Fibroblast of upper back skin (primary cell): ENCODE measurements around the gene SETD2.
"Not testable (repeated sequence)": the region's sequence is repeated elsewhere in the genome, so short reads cannot be mapped to it uniquely, and the experiment has no call there.

Experiments used
- DNase-seq: peaks from one replicate; pipeline ENCODE4 v3.0.0-alpha.2; 2013

SETD2 gene, protein sequence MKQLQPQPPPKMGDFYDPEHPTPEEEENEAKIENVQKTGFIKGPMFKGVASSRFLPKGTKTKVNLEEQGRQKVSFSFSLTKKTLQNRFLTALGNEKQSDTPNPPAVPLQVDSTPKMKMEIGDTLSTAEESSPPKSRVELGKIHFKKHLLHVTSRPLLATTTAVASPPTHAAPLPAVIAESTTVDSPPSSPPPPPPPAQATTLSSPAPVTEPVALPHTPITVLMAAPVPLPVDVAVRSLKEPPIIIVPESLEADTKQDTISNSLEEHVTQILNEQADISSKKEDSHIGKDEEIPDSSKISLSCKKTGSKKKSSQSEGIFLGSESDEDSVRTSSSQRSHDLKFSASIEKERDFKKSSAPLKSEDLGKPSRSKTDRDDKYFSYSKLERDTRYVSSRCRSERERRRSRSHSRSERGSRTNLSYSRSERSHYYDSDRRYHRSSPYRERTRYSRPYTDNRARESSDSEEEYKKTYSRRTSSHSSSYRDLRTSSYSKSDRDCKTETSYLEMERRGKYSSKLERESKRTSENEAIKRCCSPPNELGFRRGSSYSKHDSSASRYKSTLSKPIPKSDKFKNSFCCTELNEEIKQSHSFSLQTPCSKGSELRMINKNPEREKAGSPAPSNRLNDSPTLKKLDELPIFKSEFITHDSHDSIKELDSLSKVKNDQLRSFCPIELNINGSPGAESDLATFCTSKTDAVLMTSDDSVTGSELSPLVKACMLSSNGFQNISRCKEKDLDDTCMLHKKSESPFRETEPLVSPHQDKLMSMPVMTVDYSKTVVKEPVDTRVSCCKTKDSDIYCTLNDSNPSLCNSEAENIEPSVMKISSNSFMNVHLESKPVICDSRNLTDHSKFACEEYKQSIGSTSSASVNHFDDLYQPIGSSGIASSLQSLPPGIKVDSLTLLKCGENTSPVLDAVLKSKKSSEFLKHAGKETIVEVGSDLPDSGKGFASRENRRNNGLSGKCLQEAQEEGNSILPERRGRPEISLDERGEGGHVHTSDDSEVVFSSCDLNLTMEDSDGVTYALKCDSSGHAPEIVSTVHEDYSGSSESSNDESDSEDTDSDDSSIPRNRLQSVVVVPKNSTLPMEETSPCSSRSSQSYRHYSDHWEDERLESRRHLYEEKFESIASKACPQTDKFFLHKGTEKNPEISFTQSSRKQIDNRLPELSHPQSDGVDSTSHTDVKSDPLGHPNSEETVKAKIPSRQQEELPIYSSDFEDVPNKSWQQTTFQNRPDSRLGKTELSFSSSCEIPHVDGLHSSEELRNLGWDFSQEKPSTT (N-terminal part only)

DNA sequence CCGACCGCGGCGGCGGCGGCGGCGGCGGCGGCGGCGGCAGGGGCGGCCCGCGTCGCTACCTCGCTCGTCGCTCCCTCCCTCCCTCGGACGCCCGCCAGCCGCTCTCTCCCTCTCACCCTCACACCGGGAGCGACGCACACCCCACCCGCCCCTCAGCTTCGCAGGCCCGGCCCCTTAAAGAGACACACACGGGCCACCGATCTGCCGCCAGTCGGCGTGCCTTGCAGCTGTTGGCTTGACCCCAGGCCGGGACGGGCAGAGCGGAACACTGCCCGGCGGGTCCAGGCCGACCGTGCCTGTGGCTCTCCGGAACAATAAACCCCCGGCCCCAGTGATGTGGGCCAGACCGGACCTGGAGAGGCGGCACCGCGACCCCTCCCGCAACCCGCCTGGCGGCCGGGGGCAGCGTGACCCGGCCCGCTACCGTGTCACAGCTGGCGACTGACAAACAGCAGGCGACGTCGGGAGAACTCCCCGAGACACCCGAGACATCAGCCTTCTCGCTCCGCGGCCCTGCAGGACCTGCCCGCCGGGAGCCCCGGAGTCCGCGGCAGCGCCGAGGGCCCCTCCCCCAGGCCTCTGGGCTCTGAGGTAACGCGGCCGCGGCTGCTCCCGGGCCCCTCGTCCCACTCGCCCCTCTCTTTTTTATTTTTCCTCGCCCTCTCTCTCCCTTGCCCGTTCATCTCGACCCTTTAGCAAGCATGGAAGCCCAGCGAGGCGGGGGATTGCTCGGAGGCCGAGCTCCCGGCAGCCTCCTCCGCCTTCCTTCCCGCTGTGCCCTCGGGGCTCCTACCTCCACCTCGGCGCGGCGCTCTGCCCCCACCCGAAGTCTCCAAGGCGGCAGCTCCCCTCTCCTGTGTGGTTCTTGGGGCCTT lies at the start of gene SETD2:
Gene SETD2, minus strand, starts transcription at position 107 of the 875 bp plus-strand sequence. CDS start 189 bp downstream, outside the sequence.
- peak; percentile 93 for DNase-seq

GRCh38 chr3:47210863-47211405 lies 47.0 kb upstream of the SETD2 start:
- no peak for DNase-seq

- DNase-seq, result not testable (repeated sequence)
Observed at GRCh38 chr3:47206022-47206421, 42.1 kb upstream of the SETD2 start.

DNA sequence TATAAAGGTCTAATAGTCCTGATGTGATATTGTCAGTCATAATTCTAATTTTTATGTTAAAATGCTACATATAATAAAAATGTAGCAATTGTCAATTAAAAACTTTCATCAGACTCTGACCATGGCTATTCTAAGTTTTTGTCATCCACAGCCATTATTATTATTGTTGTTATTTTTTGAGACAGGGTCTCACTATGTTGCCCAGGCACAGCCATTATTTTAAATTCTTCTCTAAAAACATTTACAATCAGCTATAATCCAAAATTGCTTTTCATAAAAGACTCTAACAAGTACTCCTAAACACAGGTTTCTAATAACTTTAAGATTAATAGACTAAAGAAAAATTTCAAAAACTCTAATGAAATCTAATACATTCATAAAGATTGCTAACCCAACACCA lies 41.0 kb upstream of the SETD2 start:
- DNase-seq, result no peak

- DNase-seq, result no peak
Observed at GRCh38 chr3:47202542-47202941, 38.6 kb upstream of the SETD2 start.

GRCh38 chr3:47197287-47197686 lies 33.4 kb upstream of the SETD2 start:
- DNase-seq, result no peak

- DNase-seq, result no peak
Observed at GRCh38 chr3:47194994-47195393, 31.1 kb upstream of the SETD2 start.

DNA sequence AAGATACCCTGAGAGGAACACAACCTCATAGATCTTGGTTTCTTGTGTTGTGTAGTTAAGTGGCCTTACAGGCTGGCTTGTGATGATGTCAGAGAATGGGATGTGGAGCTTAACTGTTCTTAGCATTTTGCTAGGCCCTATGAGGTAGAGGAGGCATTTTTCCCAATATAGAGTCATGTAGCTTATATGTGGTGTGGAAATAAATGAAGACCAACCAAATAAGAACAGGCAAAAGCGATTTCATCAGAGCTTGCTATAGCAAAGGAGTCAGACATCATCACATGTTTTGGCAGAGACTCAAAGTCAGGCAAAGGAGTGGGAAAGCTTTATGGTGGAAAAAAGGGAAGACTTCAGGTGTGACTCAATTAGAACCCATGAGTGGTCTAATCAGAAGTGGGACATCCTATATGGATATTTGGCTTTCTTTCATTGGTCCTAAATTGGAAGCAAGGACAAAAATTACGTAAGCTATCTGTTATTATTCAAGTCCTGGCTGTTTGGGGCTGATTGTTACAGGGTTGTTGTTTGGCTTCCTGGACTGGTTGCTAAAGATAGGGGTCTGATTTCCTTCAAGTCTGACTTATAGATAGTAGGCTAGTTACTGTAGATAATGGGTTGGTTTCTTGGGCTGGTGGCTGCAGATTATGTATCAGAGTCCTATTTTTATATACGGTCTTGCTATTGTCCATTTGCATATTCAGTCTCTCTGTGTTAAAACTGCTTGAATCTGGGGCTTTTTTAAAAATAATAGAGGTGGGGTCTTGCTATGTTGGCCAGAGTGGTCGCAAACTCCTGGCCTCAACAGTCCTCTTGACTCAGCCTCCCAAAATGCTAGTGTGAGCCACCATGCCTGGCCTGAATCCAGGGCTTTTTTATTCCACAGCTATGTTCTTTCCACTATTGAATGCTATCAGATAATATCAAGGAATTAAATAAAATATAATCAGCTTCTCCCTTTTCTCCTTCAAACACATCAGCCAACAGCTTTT lies 30.3 kb upstream of the SETD2 start:
- DNase-seq, result peak; percentile 28

DNA sequence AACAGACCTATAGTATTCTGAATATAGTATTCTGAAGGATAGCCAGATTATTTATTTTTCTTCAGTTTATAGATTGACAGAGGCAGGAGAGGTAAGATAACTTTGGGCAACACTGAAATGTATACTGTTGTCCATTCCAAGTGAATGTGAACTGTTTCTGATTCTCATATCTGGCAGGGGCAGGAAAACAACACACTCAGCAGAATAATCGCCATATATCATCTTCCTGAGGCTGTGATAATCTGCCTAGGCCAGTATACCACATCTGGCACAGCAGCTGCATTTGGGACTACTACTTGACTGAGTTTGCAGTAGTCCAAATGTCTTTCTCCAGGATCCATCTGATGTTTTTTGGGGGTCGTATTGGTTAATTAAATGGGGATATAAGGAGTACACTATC lies 22.4 kb upstream of the SETD2 start:
- no peak for DNase-seq

- DNase-seq, result not testable (repeated sequence)
Observed at GRCh38 chr3:47181685-47182084, 17.8 kb upstream of the SETD2 start.

DNA sequence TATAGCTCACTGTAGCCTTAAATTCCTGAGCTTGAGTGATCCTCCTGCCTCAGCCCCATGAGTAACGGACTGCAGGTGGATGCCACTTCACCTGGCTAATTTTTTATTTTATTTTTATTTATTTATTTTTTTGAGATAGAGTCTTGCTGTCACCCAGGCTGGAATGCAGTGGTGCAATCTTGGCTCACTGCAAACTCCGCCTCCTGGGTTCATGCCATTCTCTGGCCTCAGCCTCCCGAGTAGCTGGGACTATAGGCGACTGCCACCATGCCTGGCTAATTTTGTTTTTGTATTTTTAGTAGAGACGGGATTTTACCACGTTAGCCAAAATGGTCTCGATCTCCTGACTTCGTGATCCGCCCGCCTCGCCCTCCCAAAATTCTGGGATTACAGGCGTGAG lies 16.1 kb upstream of the SETD2 start:
- not testable (repeated sequence) for DNase-seq

DNA sequence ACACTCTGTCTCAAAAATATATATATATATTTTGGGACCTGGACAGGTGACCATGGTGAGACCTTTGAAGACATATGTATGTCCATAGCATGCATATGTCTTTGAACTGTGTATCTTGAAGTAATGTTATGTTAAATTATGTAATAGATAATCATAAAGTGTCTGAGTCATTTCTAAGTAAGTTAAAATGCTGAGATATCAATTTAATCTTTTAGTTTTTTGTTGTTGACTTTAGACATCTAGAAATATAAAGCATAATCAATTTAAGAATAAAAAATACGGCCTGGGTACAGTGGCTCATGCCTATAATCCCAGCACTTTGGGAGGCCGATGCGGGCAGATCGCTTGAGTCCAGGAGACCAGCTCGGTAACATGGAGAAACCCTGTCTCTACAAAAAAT lies 12.7 kb upstream of the SETD2 start:
- DNase-seq, result no peak

- peak; percentile 7 for DNase-seq
Observed at GRCh38 chr3:47163169-47164006, 525 bp downstream of the SETD2 start.

DNA sequence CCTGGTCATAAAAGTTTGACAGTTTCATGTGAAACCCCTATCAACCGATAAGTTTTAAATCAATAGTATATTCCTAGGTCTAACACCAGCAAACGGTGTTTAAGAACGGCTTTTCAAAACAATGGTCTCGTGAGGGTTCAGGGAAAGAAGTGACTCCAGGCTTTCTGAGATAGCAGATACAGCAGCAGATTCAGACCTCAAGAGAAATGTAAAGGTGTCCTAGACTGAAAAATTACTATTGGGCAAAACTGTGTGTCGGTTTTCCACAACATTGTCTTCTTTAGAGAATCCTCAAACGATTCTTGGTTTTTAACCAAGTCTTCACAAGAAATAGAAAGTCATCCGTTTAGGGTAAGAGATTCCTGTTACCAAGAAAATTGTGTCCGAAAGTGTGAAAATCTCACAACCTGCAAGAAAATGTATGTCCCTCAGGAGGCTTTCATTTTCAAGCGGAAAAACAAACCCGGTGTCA lies 1.2 kb downstream of the SETD2 start:
- no peak for DNase-seq

GRCh38 chr3:47161983-47162696 lies 1.8 kb downstream of the SETD2 start:
- DNase-seq, result no peak

- DNase-seq, result no peak
Observed at GRCh38 chr3:47159820-47160219, 4.1 kb downstream of the SETD2 start.

DNA sequence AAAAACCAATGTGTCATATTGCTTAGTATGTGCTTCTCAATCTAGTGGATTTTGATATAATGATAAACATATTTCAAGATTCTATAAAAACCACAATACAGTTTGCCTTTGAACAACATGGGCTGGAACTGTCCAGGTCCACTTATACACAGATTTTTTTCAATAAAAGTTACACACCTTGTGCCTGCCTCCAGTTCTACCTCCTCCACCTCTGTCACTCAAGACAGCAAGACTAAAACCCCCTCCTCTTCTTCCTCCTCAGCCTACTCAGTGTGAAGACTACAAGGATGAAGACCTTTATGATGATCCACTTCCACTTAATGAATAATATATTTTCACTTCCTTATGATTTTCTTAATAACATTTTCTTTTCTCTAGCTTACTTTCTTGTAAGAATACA lies 5.7 kb downstream of the SETD2 start:
- DNase-seq, result no peak

DNA sequence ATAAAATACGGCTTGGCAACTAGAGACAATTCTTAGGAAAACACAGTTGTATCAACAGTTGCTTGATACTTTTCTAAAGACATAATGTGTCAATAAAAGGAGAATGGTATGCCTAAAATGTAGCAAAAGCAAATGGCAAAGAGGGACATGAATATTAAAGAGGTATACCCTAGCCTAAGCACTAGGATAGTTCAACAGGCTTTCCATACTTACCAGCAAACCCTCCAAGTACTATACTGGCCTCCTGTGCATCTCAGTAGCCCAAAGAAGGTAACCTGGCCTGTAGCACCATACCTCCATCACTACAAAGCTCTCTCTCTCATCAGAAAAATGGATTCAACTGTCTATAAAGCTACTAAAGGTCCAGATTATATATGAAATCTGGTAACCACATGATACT lies 7.5 kb downstream of the SETD2 start:
- DNase-seq, result no peak

GRCh38 chr3:47152578-47152977 lies 11.3 kb downstream of the SETD2 start:
- DNase-seq, result no peak
